ENCODE data around the gene INHBB. TPM values are rescaled to one million over a fixed set of nuclear protein-coding genes. Genes with fewer than 3 reads are reported as not detected.

INHBB gene
- total RNA-seq, 1 experiment from 2014 or later: 223 TPM

DNA sequence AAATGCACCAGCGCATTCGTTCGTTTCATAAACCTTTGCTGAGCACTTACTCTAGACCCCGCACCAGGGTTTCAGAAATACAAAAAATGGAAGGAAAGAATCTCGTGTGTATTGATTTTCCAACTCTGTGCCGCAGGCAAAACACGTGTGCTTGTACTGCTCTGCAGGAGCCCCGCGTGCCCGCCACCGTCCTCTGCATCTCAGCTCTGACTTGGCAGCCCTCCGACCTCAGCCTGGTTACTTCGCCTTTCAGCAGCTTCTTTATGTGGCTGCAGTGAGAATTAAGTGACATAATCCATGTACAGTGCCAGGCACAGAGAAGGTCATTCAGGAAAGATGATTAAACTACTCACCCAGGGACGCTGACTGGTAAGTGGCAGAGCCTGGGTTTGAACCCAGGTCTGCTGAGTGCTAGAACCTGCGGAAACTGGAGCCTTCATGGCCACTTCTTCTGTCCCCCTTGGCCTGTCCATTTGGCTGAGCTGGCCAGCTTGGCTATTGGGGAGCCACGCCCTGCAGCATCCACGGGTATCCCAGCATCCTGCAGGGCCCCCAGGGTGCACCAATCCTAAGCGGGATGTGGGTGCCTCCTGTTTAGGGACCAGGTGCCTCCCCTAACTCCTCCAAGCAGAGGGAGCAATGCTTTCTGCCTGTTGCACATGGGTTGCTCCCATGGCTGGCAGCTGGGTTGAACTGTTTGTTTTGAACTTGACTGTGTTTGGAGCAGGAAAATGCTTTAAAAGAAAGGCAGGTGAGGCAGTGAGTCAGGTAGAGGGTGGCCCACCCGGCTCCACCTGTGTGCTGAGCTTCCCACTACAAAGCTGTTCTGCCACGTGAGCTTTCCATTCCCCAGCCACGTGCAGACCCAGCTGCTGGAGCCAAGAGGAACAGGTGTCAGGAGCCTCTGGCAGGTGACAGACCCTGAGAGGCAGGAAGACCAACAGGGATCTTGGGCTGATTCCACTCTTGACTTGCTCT, 34.3 kb downstream of the INHBB start:
- DNase-seq (no peak), ATAC-seq (no peak)
- Histone ChIP-seq H3K36me3 (ENCODE audit: low read depth, low read length) (no peaks in the 10 kb centered on the region), H4K20me1 (ENCODE audit: low read length) (no peaks in the 10 kb centered on the region), H3K4me1 (ENCODE audit: insufficient read depth, low read length) (no peaks in the 10 kb centered on the region), H3K9ac (ENCODE audit: low read length) (no peak overlapping the region), H3K79me2 (ENCODE audit: low read length) (no peaks in the 10 kb centered on the region), H3K9me3 (ENCODE audit: low read length) (no peaks in the 10 kb centered on the region), H3F3A (ENCODE audit: low read length, unreplicated experiment) (no peaks in the 10 kb centered on the region), H3K4me3 (ENCODE audit: low read length) (no peak overlapping the region), H3K9me2 (replicated peaks; ENCODE audit: low read length) (no peaks in the 10 kb centered on the region), H3K27ac (ENCODE audit: low read length) (no peak overlapping the region), H3K27me3 (ENCODE audit: low read length) (no peaks in the 10 kb centered on the region), H2AFZ (ENCODE audit: low read length) (no peak overlapping the region), H3K4me2 (ENCODE audit: low read length) (no peak overlapping the region)
- ChIA-PET POLR2A (ENCODE audit: unreplicated experiment) (no interaction called here), CTCF (no interaction called here)
- intact Hi-C loops (cut with micrococcal nuclease): no loop called here
- no peak for TF ChIP-seq EZH2phosphoT487 (IDR thresholded peaks at IDR 0.05; ENCODE audit: borderline replicate concordance, low read length)
- no peak for TF ChIP-seq EZH2 (IDR thresholded peaks at IDR 0.05; ENCODE audit: low read length, unreplicated experiment)
- TF ChIP-seq, protein P1, sequence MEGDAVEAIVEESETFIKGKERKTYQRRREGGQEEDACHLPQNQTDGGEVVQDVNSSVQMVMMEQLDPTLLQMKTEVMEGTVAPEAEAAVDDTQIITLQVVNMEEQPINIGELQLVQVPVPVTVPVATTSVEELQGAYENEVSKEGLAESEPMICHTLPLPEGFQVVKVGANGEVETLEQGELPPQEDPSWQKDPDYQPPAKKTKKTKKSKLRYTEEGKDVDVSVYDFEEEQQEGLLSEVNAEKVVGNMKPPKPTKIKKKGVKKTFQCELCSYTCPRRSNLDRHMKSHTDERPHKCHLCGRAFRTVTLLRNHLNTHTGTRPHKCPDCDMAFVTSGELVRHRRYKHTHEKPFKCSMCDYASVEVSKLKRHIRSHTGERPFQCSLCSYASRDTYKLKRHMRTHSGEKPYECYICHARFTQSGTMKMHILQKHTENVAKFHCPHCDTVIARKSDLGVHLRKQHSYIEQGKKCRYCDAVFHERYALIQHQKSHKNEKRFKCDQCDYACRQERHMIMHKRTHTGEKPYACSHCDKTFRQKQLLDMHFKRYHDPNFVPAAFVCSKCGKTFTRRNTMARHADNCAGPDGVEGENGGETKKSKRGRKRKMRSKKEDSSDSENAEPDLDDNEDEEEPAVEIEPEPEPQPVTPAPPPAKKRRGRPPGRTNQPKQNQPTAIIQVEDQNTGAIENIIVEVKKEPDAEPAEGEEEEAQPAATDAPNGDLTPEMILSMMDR (conservative IDR thresholded peaks at IDR 0.05; ENCODE audit: low read depth, low read length): no peak
- no TSS peak for BruUV-seq (replicated peaks)

DNA sequence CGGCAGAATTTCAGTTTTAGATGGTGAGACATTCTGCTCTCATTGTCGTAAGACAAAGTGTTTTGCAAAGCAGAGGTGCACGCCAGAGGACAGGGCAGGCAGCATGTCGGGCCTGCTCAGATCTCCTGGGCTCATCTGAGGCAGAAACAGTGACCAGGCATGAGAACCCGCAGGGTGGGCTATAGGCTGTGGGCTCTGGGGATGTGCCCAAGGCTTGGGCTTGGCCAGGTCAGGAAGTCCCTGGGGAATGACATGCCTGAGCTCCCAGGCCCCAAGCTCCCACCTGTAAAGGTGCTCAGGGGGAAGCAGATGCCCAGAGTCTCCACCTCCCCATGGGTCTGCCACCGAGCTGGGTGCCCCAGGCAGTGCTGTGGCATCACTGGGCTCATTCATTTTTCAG, 35.3 kb downstream of the INHBB start:
- Histone ChIP-seq H3K9me2 (replicated peaks; ENCODE audit: low read length) (no peaks in the 10 kb centered on the region), H3K4me1 (ENCODE audit: insufficient read depth, low read length) (no peaks in the 10 kb centered on the region), H3K79me2 (ENCODE audit: low read length) (no peaks in the 10 kb centered on the region), H3F3A (ENCODE audit: low read length, unreplicated experiment) (no peaks in the 10 kb centered on the region), H3K27ac (ENCODE audit: low read length) (no peak overlapping the region), H4K20me1 (ENCODE audit: low read length) (no peaks in the 10 kb centered on the region), H3K9ac (ENCODE audit: low read length) (no peak overlapping the region), H2AFZ (ENCODE audit: low read length) (no peak overlapping the region), H3K4me2 (ENCODE audit: low read length) (no peak overlapping the region), H3K4me3 (ENCODE audit: low read length) (no peak overlapping the region), H3K9me3 (ENCODE audit: low read length) (no peaks in the 10 kb centered on the region), H3K27me3 (ENCODE audit: low read length) (no peaks in the 10 kb centered on the region), H3K36me3 (ENCODE audit: low read depth, low read length) (no peaks in the 10 kb centered on the region)
- POLR2A ChIA-PET (ENCODE audit: unreplicated experiment): no interaction called here
- CTCF ChIA-PET: no interaction called here
- no TSS peak for BruUV-seq (replicated peaks)
- intact Hi-C loops (cut with micrococcal nuclease): no loop called here
- DNase-seq (no peak), ATAC-seq (no peak)
- TF ChIP-seq, protein P1 (conservative IDR thresholded peaks at IDR 0.05; ENCODE audit: low read depth, low read length): no peak
- no peak for TF ChIP-seq EZH2phosphoT487 (IDR thresholded peaks at IDR 0.05; ENCODE audit: borderline replicate concordance, low read length)
- no peak for TF ChIP-seq EZH2 (IDR thresholded peaks at IDR 0.05; ENCODE audit: low read length, unreplicated experiment)

DNA sequence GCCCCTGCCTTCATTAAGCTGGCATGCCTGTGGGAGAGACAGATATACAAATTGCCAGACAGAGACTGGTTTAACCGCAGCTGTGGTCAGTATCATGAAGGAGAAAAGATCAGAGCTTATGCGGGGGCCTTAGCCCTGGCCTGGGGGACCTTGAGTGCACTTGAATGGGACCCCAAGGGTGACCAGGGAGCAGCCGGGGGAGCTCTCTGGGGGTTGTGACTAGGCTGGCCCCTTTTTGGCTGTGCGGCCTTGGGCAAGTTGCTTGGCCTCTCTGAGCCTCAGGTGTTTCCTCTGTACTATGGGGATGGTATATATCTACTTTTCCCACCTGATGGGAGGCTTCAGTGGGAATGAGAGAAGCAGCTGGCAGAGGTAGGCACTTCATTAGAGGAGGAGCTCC, 35.7 kb downstream of the INHBB start:
- Histone ChIP-seq H2AFZ (ENCODE audit: low read length) (no peak overlapping the region), H3K27ac (ENCODE audit: low read length) (no peak overlapping the region), H3K4me1 (ENCODE audit: insufficient read depth, low read length) (no peaks in the 10 kb centered on the region), H3K4me2 (ENCODE audit: low read length) (no peak overlapping the region), H3F3A (ENCODE audit: low read length, unreplicated experiment) (no peaks in the 10 kb centered on the region), H3K9me2 (replicated peaks; ENCODE audit: low read length) (no peaks in the 10 kb centered on the region), H3K27me3 (ENCODE audit: low read length) (no peaks in the 10 kb centered on the region), H3K4me3 (ENCODE audit: low read length) (no peak overlapping the region), H3K9me3 (ENCODE audit: low read length) (no peaks in the 10 kb centered on the region), H3K9ac (ENCODE audit: low read length) (no peak overlapping the region), H4K20me1 (ENCODE audit: low read length) (no peaks in the 10 kb centered on the region), H3K36me3 (ENCODE audit: low read depth, low read length) (no peaks in the 10 kb centered on the region), H3K79me2 (ENCODE audit: low read length) (no peaks in the 10 kb centered on the region)
- POLR2A ChIA-PET (ENCODE audit: unreplicated experiment): no interaction called here
- ATAC-seq: no peak
- DNase-seq: no peak
- no TSS peak for BruUV-seq (replicated peaks)
- TF ChIP-seq EZH2phosphoT487 (IDR thresholded peaks at IDR 0.05; ENCODE audit: borderline replicate concordance, low read length) (no peak), EZH2 (IDR thresholded peaks at IDR 0.05; ENCODE audit: low read length, unreplicated experiment) (no peak)
- TF ChIP-seq, protein P1 (conservative IDR thresholded peaks at IDR 0.05; ENCODE audit: low read depth, low read length): no peak
- intact Hi-C loops (cut with micrococcal nuclease): no loop called here
- CTCF ChIA-PET: no interaction called here
